GM13977 (cell line): ENCODE measurements around the gene GTPBP4.

Experiments
- DNase-seq: peaks from one replicate; pipeline ENCODE4 v3.0.0; 2012; ENCODE audit warnings: low spot score
- in situ Hi-C: fragments of 300-500 bp; cut with MboI; formaldehyde crosslinking; loops from one replicate; pipeline ENCODE4 v1.12.0; 2022; ENCODE audit warnings: low sequenced_read_pairs, low pct_unique_long_range_greater_than_20kb, mixed read lengths, inconsistent platforms; ENCODE audit not compliant: unreplicated experiment
- TF ChIP-seq, protein P1 (sequence below): IDR thresholded peaks from 2 replicates; pipeline ENCODE4 v1.5.1; 2012; ENCODE audit warnings: mild to moderate bottlenecking, control low read depth; ENCODE audit not compliant: insufficient read depth; ENCODE audit errors: extremely low read depth, missing control alignments

GTPBP4 gene

DNA sequence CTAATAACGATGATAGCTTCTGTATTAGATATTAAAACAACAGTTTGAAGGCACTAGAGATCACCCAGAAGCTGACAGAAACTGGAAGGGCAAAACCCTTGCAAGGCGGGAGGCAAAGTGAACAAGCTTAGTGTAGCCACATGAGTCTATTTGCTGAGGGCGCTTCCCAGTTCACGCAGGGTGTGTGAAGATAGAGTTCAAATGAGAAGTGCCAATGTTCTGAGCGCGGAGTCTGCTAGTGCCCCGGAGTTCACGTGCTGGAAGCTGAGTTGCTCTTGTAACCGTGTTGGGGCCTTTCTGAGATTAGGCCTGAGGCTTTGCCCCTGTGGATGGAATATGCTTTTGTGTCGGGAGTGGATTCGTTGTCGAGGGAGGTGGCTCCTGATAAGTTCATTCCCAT, 16.6 kb upstream of the GTPBP4 start:
- in situ Hi-C loops: no loop called here
- no peak for DNase-seq
- TF ChIP-seq, protein P1, sequence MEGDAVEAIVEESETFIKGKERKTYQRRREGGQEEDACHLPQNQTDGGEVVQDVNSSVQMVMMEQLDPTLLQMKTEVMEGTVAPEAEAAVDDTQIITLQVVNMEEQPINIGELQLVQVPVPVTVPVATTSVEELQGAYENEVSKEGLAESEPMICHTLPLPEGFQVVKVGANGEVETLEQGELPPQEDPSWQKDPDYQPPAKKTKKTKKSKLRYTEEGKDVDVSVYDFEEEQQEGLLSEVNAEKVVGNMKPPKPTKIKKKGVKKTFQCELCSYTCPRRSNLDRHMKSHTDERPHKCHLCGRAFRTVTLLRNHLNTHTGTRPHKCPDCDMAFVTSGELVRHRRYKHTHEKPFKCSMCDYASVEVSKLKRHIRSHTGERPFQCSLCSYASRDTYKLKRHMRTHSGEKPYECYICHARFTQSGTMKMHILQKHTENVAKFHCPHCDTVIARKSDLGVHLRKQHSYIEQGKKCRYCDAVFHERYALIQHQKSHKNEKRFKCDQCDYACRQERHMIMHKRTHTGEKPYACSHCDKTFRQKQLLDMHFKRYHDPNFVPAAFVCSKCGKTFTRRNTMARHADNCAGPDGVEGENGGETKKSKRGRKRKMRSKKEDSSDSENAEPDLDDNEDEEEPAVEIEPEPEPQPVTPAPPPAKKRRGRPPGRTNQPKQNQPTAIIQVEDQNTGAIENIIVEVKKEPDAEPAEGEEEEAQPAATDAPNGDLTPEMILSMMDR: no peak

DNA sequence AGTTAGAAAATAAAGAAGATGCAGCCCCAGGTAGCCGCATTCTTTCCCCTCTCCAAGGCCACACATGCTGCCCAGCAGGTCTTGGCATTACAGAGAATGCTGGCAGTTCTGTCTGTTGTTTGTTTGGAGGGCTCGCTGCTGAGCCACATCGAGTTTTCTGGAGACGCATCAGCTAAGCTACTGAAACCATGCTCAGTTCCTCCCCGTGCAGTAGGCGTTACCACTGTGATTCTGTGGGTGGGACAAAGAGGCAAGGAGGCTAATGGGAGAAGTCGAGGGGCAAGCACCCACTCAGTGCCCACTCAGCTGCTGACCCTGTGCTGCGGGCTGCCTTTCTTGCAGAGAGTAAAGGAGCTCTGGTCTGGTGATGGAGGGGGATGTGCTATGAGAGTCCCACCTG, 15.5 kb upstream of the GTPBP4 start:
- in situ Hi-C loops: no loop called here
- DNase-seq: no peak
- TF ChIP-seq, protein P1: no peak

DNA sequence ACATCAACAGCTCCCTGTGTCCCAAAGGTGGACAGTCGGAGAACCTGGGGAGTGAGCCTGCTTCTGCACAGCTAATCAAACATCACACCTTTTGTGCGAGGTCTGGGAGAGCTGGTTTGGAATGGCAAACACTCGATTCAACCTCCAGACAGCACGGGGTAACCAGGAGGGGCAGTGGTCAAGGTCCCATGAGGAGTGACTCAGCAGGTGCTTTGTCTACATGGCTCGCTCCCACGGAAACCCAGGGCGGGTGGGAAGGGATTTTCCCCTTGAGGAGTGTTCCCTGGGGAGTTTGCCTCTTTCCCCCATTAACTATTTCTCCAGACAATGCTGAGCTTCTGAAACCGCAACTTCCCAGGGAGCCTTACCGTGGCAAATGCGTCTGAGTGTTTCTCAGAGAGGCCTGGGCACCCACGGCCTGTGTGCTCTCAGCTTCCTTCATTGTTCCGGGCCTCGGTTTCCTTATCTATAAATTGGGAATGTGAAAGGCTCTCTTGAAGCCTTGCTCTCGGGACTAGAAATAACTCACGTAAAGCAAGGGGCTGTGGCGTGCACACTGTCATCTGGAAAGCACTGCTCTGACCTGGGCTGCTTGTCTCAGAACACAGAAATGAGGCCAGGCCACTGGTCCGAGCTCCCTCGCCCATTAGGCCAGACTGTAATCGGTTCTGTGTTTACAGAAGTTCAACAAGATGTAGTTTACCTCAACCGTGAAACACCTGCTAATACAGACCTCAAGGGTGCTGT, 14.0 kb upstream of the GTPBP4 start:
- TF ChIP-seq, protein P1: no peak
- in situ Hi-C loops: no loop called here
- no peak for DNase-seq

DNA sequence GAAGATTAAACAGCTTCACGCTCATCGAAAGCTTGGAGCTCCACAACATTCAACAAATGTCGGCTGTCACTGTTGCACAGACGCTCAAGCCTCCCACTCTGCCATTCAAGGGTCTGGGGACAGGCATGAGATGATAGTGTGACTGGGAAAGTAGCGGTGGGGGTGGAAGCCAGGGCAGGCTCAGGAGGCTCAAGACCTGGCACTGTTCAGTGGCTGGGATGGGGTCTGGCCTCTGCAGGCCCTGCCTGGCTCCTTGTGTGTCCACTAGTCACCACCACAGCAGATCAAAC, 13.5 kb upstream of the GTPBP4 start:
- in situ Hi-C loops: no loop called here
- no peak for DNase-seq
- TF ChIP-seq, protein P1: no peak

DNA sequence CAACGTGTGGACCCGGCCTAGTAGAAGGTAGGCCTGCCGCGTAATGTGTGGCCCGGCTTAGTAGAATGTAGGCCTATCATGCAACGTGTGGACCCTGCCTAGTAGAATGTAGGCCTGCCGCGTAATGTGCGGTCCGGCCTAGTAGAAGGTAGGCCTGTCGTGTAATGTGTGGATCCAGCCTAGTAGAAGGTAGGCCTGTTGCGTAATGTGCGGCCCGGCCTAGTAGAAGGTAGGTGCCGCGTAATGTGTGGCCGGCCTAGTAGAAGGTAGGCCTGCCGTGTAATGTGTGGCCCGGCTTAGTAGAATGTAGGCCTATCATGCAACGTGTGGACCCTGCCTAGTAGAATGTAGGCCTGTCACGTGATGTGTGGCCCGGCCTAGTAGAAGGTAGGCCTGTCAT, 11.9 kb upstream of the GTPBP4 start:
- in situ Hi-C loops: no loop called here
- TF ChIP-seq, protein P1: no peak
- no peak for DNase-seq

- DNase-seq: no peak
- in situ Hi-C loops: no loop called here
Observed at GRCh38 chr10:978826-979421, 9.3 kb upstream of the GTPBP4 start.

More at GRCh38 chr10:978826-979421, 9.3 kb upstream of the GTPBP4 start:
- TF ChIP-seq, protein P1: no peak
